Nephron progenitor cell (in vitro differentiated cells): Measurements from ENCODE around the gene C16orf90.

ENCODE experiments used
- DNase-seq: peaks from one replicate; pipeline ENCODE4 v3.0.0; 2021
- H3K27ac Mint-ChIP-seq: 2 replicates; pipeline ENCODE4 v1.8.0; 2021; ENCODE audit warnings: mild to moderate bottlenecking, moderate library complexity, mixed read lengths
- H3K27me3 Mint-ChIP-seq: 2 replicates; pipeline ENCODE4 v1.8.0; 2021; ENCODE audit warnings: mild to moderate bottlenecking, low read depth, mixed read lengths; ENCODE audit not compliant: poor library complexity
- H3K36me3 Mint-ChIP-seq: 2 replicates; pipeline ENCODE4 v1.8.0; 2021; ENCODE audit warnings: low read depth, mixed read lengths
- H3K4me1 Mint-ChIP-seq: 2 replicates; pipeline ENCODE4 v1.8.0; 2021; ENCODE audit warnings: mixed read lengths
- H3K4me3 Mint-ChIP-seq: 2 replicates; pipeline ENCODE4 v1.8.0; 2021; ENCODE audit warnings: mild to moderate bottlenecking, moderate library complexity, mixed read lengths
- H3K9me3 Mint-ChIP-seq: 2 replicates; pipeline ENCODE4 v1.8.0; 2021; ENCODE audit warnings: mild to moderate bottlenecking, moderate library complexity, mixed read lengths
- CTCF ChIP-seq: fragments of 200-600 bp; sonication (generic); IDR thresholded peaks from 2 replicates; pipeline ENCODE4 v1.5.0; 2021; ENCODE audit warnings: antibody characterized with exemption

The C16orf90 gene

DNA sequence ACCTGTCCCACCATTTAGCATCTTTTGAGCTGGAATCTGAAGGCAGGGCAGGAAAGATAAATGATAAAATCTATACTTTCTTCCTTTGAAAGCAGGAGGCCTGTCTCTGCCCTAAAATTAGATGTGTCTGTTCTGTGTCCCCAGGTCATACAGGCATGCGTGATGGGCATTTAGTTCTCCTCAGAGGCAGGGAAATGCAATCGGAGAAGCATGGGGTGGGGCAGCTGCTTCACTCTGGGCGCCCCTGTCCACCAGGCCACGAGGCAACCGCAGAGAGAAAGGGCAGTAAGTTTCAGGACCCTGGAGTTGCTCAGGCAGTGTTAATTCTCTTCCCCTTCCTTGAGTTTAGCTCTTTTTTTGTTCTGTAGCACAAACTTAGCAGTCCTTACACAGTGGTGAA, 30.7 kb upstream of the C16orf90 start:
- Mint-ChIP-seq H3K4me3 (no peak overlapping the region), H3K4me1 (peaks cover 2% of the 10 kb centered on the region), H3K27me3 (no peaks in the 10 kb centered on the region), H3K36me3 (peaks cover 82% of the 10 kb centered on the region), H3K9me3 (peaks cover 24% of the 10 kb centered on the region), H3K27ac (no peak overlapping the region)
- TF ChIP-seq CTCF: no peak
- DNase-seq: no peak

DNA sequence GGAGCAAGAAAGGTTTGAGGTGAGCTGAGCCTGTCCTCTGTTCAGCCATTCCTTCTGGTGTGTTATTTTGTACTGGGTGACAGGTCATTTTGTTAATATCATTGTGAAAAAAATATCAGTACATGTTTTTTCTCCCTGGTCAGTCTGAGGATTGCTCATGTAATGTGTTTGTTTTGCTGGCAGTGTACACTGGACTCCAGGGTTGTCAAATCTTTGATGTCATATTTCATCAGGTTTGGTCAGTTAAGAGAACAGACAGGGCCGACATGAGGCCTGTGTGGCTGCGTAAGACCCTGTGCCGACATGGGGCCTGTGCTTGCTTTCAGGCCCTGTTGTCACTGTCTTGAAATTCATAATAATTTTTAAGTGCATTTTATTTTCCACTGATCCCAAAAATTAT, 28.0 kb upstream of the C16orf90 start:
- Mint-ChIP-seq H3K4me3 (no peak overlapping the region), H3K27me3 (no peaks in the 10 kb centered on the region), H3K4me1 (peaks cover 21% of the 10 kb centered on the region), H3K27ac (no peak overlapping the region), H3K9me3 (peaks cover 15% of the 10 kb centered on the region), H3K36me3 (peaks cover 80% of the 10 kb centered on the region)
- no peak for DNase-seq
- no peak for TF ChIP-seq CTCF

DNA sequence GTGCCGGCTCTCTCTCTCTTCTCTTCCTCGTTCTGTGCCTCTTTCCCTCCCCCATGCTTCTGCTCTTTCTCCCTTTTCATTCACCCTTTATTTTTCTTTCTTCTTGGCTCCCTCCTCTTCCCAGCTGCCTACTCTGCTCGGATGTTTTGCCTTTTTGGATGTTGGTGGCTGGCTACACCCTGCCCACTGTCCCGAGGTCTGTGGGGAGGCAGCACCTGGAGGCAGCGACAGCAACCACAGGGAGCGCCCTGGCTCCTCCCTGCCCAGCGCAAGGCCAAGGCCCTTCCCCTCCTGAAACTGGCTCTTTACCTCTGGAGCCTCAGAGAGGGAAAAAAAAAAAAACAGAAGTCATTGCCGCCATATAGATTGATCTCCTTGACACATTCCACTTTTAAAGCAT, 25.6 kb upstream of the C16orf90 start:
- TF ChIP-seq CTCF: no peak
- Mint-ChIP-seq H3K4me3 (peak overlapping the region; percentile 31), H3K27me3 (no peaks in the 10 kb centered on the region), H3K9me3 (no peaks in the 10 kb centered on the region), H3K36me3 (peaks cover 76% of the 10 kb centered on the region), H3K4me1 (peaks cover 28% of the 10 kb centered on the region), H3K27ac (peak overlapping the region; percentile 98)
- DNase-seq: no peak

DNA sequence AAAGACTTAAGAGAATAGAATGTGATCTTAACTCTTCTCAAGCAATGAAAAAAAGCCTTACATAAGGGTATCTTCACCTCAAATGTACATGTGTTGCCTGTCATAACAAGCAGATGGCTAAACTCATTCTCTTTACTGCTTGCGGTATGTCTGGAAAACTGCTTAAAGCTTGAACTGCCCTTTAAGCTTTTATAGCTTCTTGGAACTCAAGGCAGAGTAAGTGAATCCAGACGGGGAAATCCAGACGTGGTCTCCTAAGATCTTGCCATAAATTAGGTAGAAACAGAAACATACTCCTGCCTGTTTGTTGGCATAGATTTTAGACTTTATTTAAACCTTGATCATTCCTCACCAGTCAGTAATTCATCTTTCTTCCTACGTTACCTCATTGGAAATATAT, 25.1 kb upstream of the C16orf90 start:
- Mint-ChIP-seq H3K9me3 (no peaks in the 10 kb centered on the region), H3K4me1 (peaks cover 28% of the 10 kb centered on the region), H3K27me3 (no peaks in the 10 kb centered on the region), H3K27ac (peak overlapping the region; percentile 98), H3K4me3 (no peak overlapping the region), H3K36me3 (peaks cover 76% of the 10 kb centered on the region)
- no peak for DNase-seq
- TF ChIP-seq CTCF: no peak

- DNase-seq: no peak
These were observed 24.3 kb upstream of the C16orf90 start for GRCh38 chr16:3519581-3519980.

More at GRCh38 chr16:3519581-3519980, 24.3 kb upstream of the C16orf90 start:
- no peaks in the 10 kb centered on the region for H3K9me3 Mint-ChIP-seq
- H3K27ac Mint-ChIP-seq: peak overlapping the region; percentile 98
- peaks cover 28% of the 10 kb centered on the region for H3K4me1 Mint-ChIP-seq
- no peak for TF ChIP-seq CTCF
- H3K4me3 Mint-ChIP-seq: no peak overlapping the region
- peaks cover 76% of the 10 kb centered on the region for H3K36me3 Mint-ChIP-seq
- peaks cover 3% of the 10 kb centered on the region for H3K27me3 Mint-ChIP-seq
